Epithelial cell of esophagus (primary cell): ENCODE measurements around the gene EVI5.
A peak's percentile ranks its signal among the peaks of the same experiment; 100 is the strongest.
"Not testable (repeated sequence)": the region's sequence is repeated elsewhere in the genome, so short reads cannot be mapped to it uniquely, and the experiment has no call there.

ENCODE experiments used
- DNase-seq: peaks from one replicate; pipeline ENCODE4 v3.0.0; 2010; ENCODE audit warnings: low read depth
- H3K4me3 ChIP-seq: 2 replicates; pipeline ENCODE4 v1.5.1; 2011; ENCODE audit warnings: mild to moderate bottlenecking, low read length, control low read depth
- CTCF ChIP-seq: IDR thresholded peaks from 2 replicates; pipeline ENCODE4 v1.5.1; 2011; ENCODE audit warnings: low read depth, mild to moderate bottlenecking, low read length, control low read depth, inconsistent platforms; ENCODE audit not compliant: insufficient read depth; ENCODE audit errors: missing control alignments

EVI5 gene

DNA sequence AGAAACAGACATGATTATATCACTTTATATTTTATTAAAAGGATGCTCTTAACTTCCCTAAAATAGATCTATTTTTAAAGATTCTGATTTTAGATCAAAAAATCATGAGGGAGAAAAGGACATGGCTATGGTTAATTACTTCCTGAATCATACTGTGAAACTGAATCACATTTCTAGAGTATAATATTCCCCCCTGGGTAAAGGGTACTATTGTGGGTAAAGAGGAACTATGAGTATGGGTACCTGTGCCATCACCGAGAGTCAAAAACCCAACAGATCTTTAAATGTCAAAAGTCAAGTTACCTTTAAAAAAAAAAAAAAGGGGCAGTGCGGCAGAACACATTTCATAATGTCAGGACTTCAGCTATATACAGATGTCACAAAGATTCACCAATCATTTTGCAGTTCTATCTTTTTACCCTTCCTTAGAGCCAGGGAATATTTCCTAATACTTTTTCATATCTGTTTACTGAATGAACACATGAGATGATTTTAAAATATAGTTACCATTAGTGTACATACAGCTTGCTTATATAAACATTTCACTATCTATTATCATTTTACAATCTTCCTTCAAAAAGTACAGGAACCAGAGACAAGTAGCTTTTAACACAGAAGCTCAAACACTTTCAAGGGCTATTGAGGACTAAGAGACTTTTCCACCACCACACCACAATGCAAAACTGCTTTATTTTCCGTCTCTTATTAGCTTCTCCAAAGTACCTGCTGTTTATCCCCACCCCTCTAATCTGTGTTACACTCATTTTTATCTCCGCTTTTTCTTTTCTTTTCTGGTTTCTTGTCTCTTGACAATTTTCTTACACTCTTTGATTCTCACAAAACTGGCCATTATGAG is 45.0 kb downstream of the EVI5 start:
- no peak for DNase-seq
- H3K4me3 ChIP-seq = no peak overlapping the region
- no peak for TF ChIP-seq CTCF

GRCh38 chr1:92736395-92736794 is 48.5 kb downstream of the EVI5 start:
- no peak overlapping the region for H3K4me3 ChIP-seq
- peak; percentile 32 for TF ChIP-seq CTCF
- DNase-seq = peak; percentile 13

DNA sequence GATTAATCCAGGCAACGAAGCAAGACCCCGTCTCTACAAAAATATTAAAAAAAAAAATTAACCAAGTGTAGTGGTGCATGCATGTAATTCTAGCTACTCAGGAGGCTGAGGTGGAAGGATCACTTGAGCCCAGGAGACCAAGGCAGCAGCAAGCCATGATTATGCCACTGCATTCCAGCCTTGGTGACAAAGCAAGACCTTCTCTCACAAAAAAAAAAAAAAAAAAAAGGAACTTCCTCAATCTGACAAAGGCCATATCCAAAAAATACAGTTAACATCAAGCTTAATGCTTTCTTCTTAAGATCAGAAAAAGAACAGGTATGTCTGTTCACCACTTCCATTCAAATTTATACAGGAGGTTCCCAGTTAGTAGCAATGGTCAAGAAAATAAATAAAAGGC is 54.4 kb downstream of the EVI5 start:
- no peak overlapping the region for H3K4me3 ChIP-seq
- no peak for TF ChIP-seq CTCF
- no peak for DNase-seq

- TF ChIP-seq CTCF = no peak
- DNase-seq = peak; percentile 79
- no peak overlapping the region for H3K4me3 ChIP-seq
Measured at GRCh38 chr1:92728697-92729096, 56.2 kb downstream of the EVI5 start.

DNA sequence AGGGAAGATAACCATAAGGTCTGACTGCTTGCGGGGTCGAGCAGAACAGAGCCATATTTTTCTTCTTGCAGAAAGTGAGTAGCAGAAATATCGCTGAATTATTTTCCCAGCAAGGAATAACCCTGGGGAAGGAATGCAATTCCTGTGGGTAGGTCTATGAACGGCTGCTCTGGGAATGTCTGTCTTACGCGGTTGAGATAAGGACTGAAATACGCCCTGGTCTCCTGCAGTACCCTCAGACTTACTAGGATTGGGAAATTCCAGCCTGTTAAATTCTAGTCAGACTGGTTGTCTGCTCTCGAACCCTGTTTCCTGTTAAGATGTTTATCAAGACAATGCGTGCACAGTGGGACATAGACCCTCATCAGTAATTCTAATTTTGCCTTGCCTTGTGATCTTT is 61.2 kb downstream of the EVI5 start:
- H3K4me3 ChIP-seq, DNase-seq: not testable (repeated sequence)

DNA sequence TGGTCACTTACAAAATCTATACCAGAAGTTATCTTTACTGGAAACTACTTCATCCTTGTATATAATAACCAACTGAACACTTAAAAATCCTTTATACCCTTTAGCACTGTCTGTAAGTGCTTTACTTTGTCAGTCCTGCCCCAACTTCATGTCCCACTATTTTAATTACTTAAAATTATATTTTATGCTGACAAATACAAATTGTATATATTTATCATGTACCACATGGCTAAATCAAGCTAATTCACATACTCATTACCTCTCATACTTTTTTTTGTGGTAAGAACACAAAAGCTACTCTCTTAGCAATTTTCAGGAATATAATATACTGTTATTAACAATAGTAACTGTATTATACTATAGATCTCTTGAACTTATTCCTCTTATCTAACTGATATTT is 63.0 kb downstream of the EVI5 start:
- no peak for TF ChIP-seq CTCF
- H3K4me3 ChIP-seq = no peak overlapping the region
- no peak for DNase-seq

DNA sequence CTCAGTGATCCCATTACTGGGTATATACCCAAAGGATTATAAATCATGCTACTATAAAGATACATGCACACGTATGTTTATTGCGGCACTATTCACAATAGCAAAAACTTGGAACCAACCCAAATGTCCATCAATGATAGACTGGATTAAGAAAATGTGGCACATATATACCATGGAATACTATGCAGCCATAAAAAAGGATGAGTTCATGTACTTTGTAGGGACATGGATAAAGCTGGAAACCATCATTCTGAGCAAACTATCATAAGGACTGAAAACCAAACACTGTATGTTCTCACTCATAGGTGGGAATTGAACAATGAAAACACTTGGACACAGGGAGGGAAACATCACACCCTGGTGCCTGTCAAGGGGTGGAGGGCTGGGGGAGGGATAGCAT is 63.8 kb downstream of the EVI5 start:
- DNase-seq, H3K4me3 ChIP-seq: not testable (repeated sequence)

GRCh38 chr1:92715476-92715951 is 69.4 kb downstream of the EVI5 start:
- peak; percentile 8 for DNase-seq
- H3K4me3 ChIP-seq = not testable (repeated sequence)

GRCh38 chr1:92713939-92714338 is 71.0 kb downstream of the EVI5 start:
- H3K4me3 ChIP-seq = no peak overlapping the region
- no peak for TF ChIP-seq CTCF
- DNase-seq = no peak
